Measurements from ENCODE around the gene LTO1.

DNA sequence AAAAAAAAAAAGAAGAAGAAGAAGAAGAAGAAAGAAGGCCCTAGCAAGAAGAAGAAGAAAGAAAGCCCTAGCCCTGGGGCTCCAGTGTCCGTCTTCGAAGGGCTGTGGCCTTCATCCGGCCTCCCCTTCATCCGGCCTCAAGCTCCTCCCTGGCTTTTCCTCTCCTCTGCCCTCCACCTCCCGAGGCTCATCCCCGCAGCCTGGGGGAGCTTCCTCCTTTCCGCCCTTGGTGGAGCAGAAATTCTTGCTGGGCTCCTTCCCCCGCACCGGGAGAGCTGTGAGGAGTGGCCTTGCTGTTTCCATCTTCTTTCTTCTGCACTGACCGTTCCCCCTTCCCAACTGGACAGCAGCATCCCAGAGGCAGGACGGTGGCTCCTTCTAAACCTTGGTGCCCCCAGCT is 9.5 kb upstream of the LTO1 start:
- no peak for TF ChIP-seq POLR2A (IDR thresholded peaks at IDR 0.05)
- TF ChIP-seq, protein P1, sequence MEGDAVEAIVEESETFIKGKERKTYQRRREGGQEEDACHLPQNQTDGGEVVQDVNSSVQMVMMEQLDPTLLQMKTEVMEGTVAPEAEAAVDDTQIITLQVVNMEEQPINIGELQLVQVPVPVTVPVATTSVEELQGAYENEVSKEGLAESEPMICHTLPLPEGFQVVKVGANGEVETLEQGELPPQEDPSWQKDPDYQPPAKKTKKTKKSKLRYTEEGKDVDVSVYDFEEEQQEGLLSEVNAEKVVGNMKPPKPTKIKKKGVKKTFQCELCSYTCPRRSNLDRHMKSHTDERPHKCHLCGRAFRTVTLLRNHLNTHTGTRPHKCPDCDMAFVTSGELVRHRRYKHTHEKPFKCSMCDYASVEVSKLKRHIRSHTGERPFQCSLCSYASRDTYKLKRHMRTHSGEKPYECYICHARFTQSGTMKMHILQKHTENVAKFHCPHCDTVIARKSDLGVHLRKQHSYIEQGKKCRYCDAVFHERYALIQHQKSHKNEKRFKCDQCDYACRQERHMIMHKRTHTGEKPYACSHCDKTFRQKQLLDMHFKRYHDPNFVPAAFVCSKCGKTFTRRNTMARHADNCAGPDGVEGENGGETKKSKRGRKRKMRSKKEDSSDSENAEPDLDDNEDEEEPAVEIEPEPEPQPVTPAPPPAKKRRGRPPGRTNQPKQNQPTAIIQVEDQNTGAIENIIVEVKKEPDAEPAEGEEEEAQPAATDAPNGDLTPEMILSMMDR (IDR thresholded peaks at IDR 0.05), result no peak

All from lower leg skin (tissue), 3 donors.